GM12878 (cell line): ENCODE measurements around the gene PCBD1. TPM values are rescaled to one million over a fixed set of nuclear protein-coding genes. Genes with fewer than 3 reads are reported as not detected.

Experiments
- ATAC-seq: fragments of 200-7000 bp; cut with Tn5 transposase; 3 replicates; pipeline ENCODE4 v1.9.1; 2020; ENCODE audit warnings: mild to moderate bottlenecking, moderate library complexity
- BruUV-seq: library from RNA; stranded (reverse); fragments of 400-500 nt; replicated peaks from 2 replicates; lab custom pipeline; 2021; lab: Mats Ljungman, UMichigan
- CTCF ChIA-PET: fragments of 300-600 bp; sonication (Branson Sonifier 250); formaldehyde crosslinking; extraction: SDS; loops from one replicate; lab custom pipeline; 2021; ENCODE audit warnings: inconsistent platforms; lab: Yijun Ruan, JAX
- POLR2A ChIA-PET: fragments of 350-600 bp; formaldehyde crosslinking; extraction: SDS; loops from one replicate; lab custom pipeline; 2021; ENCODE audit warnings: inconsistent platforms; lab: Charles Lee
- RAD21 ChIA-PET: fragments of 300-600 bp; sonication (Branson Sonifier 250); formaldehyde crosslinking; loops from one replicate; lab custom pipeline; 2023; ENCODE audit warnings: antibody characterized with exemption; ENCODE audit not compliant: unreplicated experiment; lab: Charles Lee
- SMC1A ChIA-PET: fragments of 300-600 bp; sonication (Branson Sonifier 250); formaldehyde crosslinking; loops from one replicate; lab custom pipeline; 2023; ENCODE audit not compliant: unreplicated experiment, uncharacterized antibody; lab: Charles Lee
- DNase-seq: peaks from one replicate; pipeline ENCODE4 v3.0.0-alpha.2; 2011; ENCODE audit warnings: low read depth, low spot score
- FAIRE-seq: peaks from 3 replicates; lab custom pipeline; 2011; peaks lifted over from hg19 to GRCh38; lab: Jason Lieb, UNC
- H2AFZ ChIP-seq: 2 replicates; pipeline ENCODE4 v1.6.0; 2011; ENCODE audit warnings: low read depth, low read length, control low read depth; ENCODE audit not compliant: control insufficient read depth
- H3K27ac ChIP-seq: 2 replicates; pipeline ENCODE4 v1.5.1; 2011; ENCODE audit warnings: control low read depth; ENCODE audit not compliant: control insufficient read depth, insufficient read depth
- H3K27me3 ChIP-seq, 2 experiments: replicated peaks in 1 of 2; 2 replicates each; pipeline versions ENCODE4 v1.6.0 to v1.6.1; 2011; ENCODE audit warnings: low read length in 1 of 2; ENCODE audit not compliant: control insufficient read depth in 2 of 2, insufficient read depth in 2 of 2
- H3K36me3 ChIP-seq, 2 experiments: 2 replicates each; pipeline ENCODE4 v1.5.1; 2011; ENCODE audit warnings: low read length in 1 of 2; ENCODE audit not compliant: control insufficient read depth in 2 of 2, insufficient read depth in 2 of 2
- H3K4me1 ChIP-seq: 2 replicates; pipeline ENCODE4 v1.6.1; 2011; ENCODE audit warnings: mild to moderate bottlenecking, low read length, moderate library complexity, mixed read lengths; ENCODE audit not compliant: control insufficient read depth, insufficient read depth
- H3K4me2 ChIP-seq: 2 replicates; pipeline ENCODE4 v1.6.0; 2011; ENCODE audit warnings: control low read depth; ENCODE audit not compliant: control insufficient read depth, insufficient read depth
- H3K4me3 ChIP-seq: fragments of 200-600 bp; sonication (generic); 2 replicates; pipeline ENCODE4 v1.5.1; 2016
- H3K79me2 ChIP-seq: 2 replicates; pipeline ENCODE4 v1.6.0; 2011; ENCODE audit warnings: low read length; ENCODE audit not compliant: control insufficient read depth, insufficient read depth
- H3K9ac ChIP-seq: 2 replicates; pipeline ENCODE4 v1.8.0; 2011; ENCODE audit warnings: low read length, control low read depth, mixed read lengths; ENCODE audit not compliant: control insufficient read depth, insufficient read depth
- H3K9me3 ChIP-seq: replicated peaks from 3 replicates; pipeline ENCODE4 v1.5.1; 2011; ENCODE audit warnings: mild to moderate bottlenecking, low read length; ENCODE audit not compliant: control insufficient read depth, insufficient read depth
- H4K20me1 ChIP-seq: 2 replicates; pipeline ENCODE4 v1.6.0; 2011; ENCODE audit not compliant: control insufficient read depth, insufficient read depth
- GATAD2B ChIP-seq: fragments of 450-650 bp; conservative IDR thresholded peaks from 2 replicates; pipeline ENCODE4 v1.6.1; 2017; ENCODE audit warnings: low read depth, mild to moderate bottlenecking, moderate library complexity
- HDAC2 ChIP-seq: fragments of 200-600 bp; sonication (generic); IDR thresholded peaks from 2 replicates; pipeline ENCODE4 v1.6.1; 2017
- IKZF2 ChIP-seq, 2 experiments: fragments of 450-650 bp; IDR thresholded peaks; 2 replicates each; pipeline ENCODE4 v1.6.1; 2017; ENCODE audit warnings: mild to moderate bottlenecking in 2 of 2, moderate library complexity in 2 of 2
- JUNB ChIP-seq: IDR thresholded peaks from 2 replicates; pipeline ENCODE4 v1.6.1; 2016; ENCODE audit warnings: antibody characterized with exemption, mild to moderate bottlenecking
- MTA2 ChIP-seq: fragments of 450-650 bp; IDR thresholded peaks from 2 replicates; pipeline ENCODE4 v1.6.1; 2016; ENCODE audit warnings: low read depth, mild to moderate bottlenecking, moderate library complexity
- NFXL1 ChIP-seq: fragments of 450-650 bp; IDR thresholded peaks from 2 replicates; pipeline ENCODE4 v1.6.1; 2017; ENCODE audit warnings: antibody characterized with exemption, mild to moderate bottlenecking, borderline replicate concordance
- NR2F1 ChIP-seq: fragments of 450-650 bp; conservative IDR thresholded peaks from 2 replicates; pipeline ENCODE4 v1.6.1; 2017; ENCODE audit warnings: mild to moderate bottlenecking
- RAD21 ChIP-seq: IDR thresholded peaks from 2 replicates; pipeline ENCODE4 v1.6.1; 2011; ENCODE audit warnings: mild to moderate bottlenecking, low read depth, low read length, moderate library complexity; ENCODE audit not compliant: insufficient read depth
- SMARCA5 ChIP-seq: fragments of 450-650 bp; IDR thresholded peaks from 2 replicates; pipeline ENCODE4 v1.6.1; 2017; ENCODE audit warnings: mild to moderate bottlenecking
- STAT1 ChIP-seq: fragments of 450-650 bp; conservative IDR thresholded peaks from 2 replicates; pipeline ENCODE4 v1.6.1; 2014; ENCODE audit warnings: antibody characterized with exemption, mild to moderate bottlenecking
- SUZ12 ChIP-seq: fragments of 200-600 bp; sonication (generic); IDR thresholded peaks from one replicate; pipeline ENCODE4 v1.6.1; 2018; ENCODE audit warnings: antibody characterized with exemption, mild to moderate bottlenecking; ENCODE audit not compliant: unreplicated experiment
- TCF3 ChIP-seq: IDR thresholded peaks from 2 replicates; pipeline ENCODE4 v1.6.1; 2012; ENCODE audit warnings: low read depth, mild to moderate bottlenecking, low read length, borderline replicate concordance; ENCODE audit not compliant: insufficient read depth
- WRNIP1 ChIP-seq: IDR thresholded peaks from 2 replicates; pipeline ENCODE4 v1.6.1; 2011; ENCODE audit warnings: low read depth, low read length, improper control_type of control experiment, borderline replicate concordance
- WGBS: methylation state at CpG from one replicate; pipeline ENCODE4 v1.1.6; 2016; ENCODE audit warnings: low lambda C conversion rate; ENCODE audit not compliant: insufficient replicate concordance, insufficient coverage; ENCODE audit errors: missing lambda C conversion rate; 5-methylcytosine and 5-hydroxymethylcytosine counted together
- in situ Hi-C: fragments of 300-500 bp; cut with MboI; formaldehyde crosslinking; loops from 9 replicates; pipeline ENCODE4 v1.14.3; 2018; ENCODE audit warnings: mixed read lengths
- intact Hi-C: fragments of 100-400 bp; cut with micrococcal nuclease; formaldehyde crosslinking; loops from one replicate; pipeline ENCODE4 v1.14.2; 2022; ENCODE audit not compliant: unreplicated experiment
- polyA plus RNA-seq, 11 experiments: library from polyadenylated mRNA; depleted of rRNA in 4 of 11; unstranded in 6 of 11; stranded (reverse) in 5 of 11; fragments of >200 nt; fragmentation: Nextera tagmentation in 4 of 11; fragmentation: Illumina TruSeq in 1 of 11; extraction: Ambion mirVana in 4 of 11; extraction: Trizol in 1 of 11; gene quantifications; 1 replicate in 1 of 11; 2 replicates in 10 of 11; pipeline versions ENCODE4 v1.2.1 to v1.2.3, GENCODE V29; 2011 to 2016; ENCODE audit warnings: inconsistent platforms in 2 of 11, missing spikeins in 2 of 11, low read depth in 1 of 11
- total RNA-seq, 4 experiments: library from RNA; depleted of rRNA in 3 of 4; stranded (reverse); fragments of >200 nt in 3 of 4; fragmentation: Illumina TruSeq in 1 of 4; extraction: Trizol in 1 of 4; gene quantifications; 2 replicates each; pipeline versions ENCODE4 v1.2.1 to v1.2.3, GENCODE V29; 2013 to 2021
- TF ChIP-seq, protein P1 (sequence below): fragments of 450-650 bp; IDR thresholded peaks from 2 replicates; pipeline ENCODE4 v1.6.1; 2016; ENCODE audit warnings: mild to moderate bottlenecking
- TF ChIP-seq, protein P2 (sequence below): IDR thresholded peaks from 2 replicates; pipeline ENCODE4 v1.6.1; 2011; ENCODE audit warnings: borderline replicate concordance, low read depth, mild to moderate bottlenecking, moderate library complexity, low read length; ENCODE audit not compliant: insufficient read depth, poor library complexity, severe bottlenecking

Gene PCBD1
- total and polyA plus RNA-seq, 10 of the 15 experiments (the other 5 are each of a cell fraction or from before 2014, with no cell fraction given) = 5.6 to 66.8 (median 34.2) TPM

DNA sequence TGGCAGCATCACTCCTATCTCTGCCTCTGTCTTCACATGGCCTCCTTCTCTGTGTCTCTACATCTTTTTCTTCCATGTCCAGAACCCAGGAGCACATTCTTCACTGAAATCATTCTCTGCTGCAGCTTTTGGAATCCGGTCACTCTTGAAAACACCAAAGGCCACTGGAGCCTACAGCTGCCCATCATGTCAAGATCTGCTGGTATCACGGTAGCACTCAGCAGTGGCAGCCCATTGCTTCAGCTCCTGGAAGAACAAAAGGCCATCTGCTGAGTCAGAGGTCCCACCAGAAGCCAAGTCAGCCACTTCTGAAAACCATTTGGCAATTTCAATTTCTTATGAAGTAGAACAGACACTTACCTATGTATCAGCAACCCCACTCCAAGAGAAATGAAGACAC lies 6.1 kb upstream of the PCBD1 start:
- no peaks in the 10 kb centered on the region for H4K20me1 ChIP-seq
- CTCF ChIA-PET = interaction anchor here (1.4 kb wide), 1 partner anchor 9 kb away, joined by 5 read pairs; no protein-coding TSS in a partner anchor
- no peak for FAIRE-seq
- no peak overlapping the region for H3K4me3 ChIP-seq
- no peak for ATAC-seq
- no peak for TF ChIP-seq MTA2
- TF ChIP-seq, protein P1, sequence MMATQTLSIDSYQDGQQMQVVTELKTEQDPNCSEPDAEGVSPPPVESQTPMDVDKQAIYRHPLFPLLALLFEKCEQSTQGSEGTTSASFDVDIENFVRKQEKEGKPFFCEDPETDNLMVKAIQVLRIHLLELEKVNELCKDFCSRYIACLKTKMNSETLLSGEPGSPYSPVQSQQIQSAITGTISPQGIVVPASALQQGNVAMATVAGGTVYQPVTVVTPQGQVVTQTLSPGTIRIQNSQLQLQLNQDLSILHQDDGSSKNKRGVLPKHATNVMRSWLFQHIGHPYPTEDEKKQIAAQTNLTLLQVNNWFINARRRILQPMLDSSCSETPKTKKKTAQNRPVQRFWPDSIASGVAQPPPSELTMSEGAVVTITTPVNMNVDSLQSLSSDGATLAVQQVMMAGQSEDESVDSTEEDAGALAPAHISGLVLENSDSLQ = no peak
- SMC1A ChIA-PET = interaction anchor here (1.1 kb wide), 1 partner anchor 18 kb away, joined by 4 read pairs; no protein-coding TSS in a partner anchor
- WGBS = 47% methylated on average over 2 of the region's 2 CpGs
- no peak overlapping the region for H3K9ac ChIP-seq
- no peaks in the 10 kb centered on the region for H3K4me1 ChIP-seq
- intact Hi-C loops = no loop called here
- no peaks in the 10 kb centered on the region for H3K36me3 ChIP-seq
- no peaks in the 10 kb centered on the region for H3K79me2 ChIP-seq
- H3K27me3 ChIP-seq = no peaks in the 10 kb centered on the region
- no TSS peak for BruUV-seq
- no peak overlapping the region for H3K4me2 ChIP-seq
- H3K27ac ChIP-seq = no peak overlapping the region
- POLR2A ChIA-PET = no interaction called here
- no peaks in the 10 kb centered on the region for H3K9me3 ChIP-seq
- DNase-seq = no peak
- RAD21 ChIA-PET = no interaction called here
- in situ Hi-C loops = no loop called here
- H2AFZ ChIP-seq = no peak overlapping the region

DNA sequence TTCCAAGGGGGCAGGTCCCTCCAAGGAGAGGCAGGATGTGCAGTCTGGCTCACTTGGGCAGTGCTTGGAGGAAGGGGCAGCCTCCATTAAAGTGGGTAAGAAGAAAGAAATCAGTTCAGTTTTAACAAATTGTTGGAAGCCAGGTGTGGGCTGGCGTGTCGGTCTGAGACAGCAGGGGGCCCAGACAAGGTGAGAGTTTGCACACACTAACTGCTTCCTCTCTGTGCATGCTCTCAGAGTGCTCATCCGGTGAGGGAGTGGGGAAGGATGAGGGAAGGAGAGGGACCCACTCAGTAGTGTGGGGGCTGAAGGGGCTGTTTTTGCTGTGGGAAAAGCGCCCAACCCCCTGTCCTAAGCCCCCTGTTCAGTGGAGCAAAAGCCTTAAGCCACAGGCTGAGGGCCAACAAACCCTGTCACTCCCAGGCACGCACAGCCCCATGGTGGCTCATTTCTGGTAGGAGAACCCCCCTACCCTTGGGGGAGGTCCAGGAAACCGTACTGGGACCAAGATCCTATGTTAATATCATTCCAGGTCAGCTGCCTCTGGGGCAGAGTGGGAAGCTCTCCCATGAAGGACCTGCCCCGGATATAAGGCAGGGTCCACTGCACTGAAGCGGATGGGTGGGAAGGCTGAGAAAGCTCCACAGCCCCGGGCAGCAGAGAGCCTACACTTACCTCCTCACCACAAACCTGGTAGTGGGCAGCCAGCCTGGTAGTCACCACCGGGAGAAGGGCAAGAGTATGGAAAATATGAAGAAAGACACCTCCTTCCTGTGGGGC lies 5.1 kb upstream of the PCBD1 start:
- ChIA-PET RAD21 (no interaction called here), SMC1A (interaction anchor here (1.1 kb wide), 1 partner anchor 19 kb away, joined by 4 read pairs; no protein-coding TSS in a partner anchor), POLR2A (no interaction called here), CTCF (interaction anchor here (1.1 to 1.6 kb wide), 3 partner anchors 10 to 76 kb away, joined by 4 to 5 read pairs (median 4); no protein-coding TSS in a partner anchor)
- no TSS peak for BruUV-seq
- H3K9me3 ChIP-seq = no peaks in the 10 kb centered on the region
- no peaks in the 10 kb centered on the region for H4K20me1 ChIP-seq
- intact Hi-C loops = no loop called here
- 0 out of 2 replicates have a peak, but pooled peaks cover 3% of the 10 kb centered on the region for H3K4me1 ChIP-seq
- H3K4me3 ChIP-seq = no peak overlapping the region
- ATAC-seq (peak; percentile 43; the same call in 2 of the 3 replicates), FAIRE-seq (peak; percentile 49), DNase-seq (no peak)
- in situ Hi-C loops = no loop called here
- H3K79me2 ChIP-seq = no peaks in the 10 kb centered on the region
- 42% methylated on average over 9 of the region's 10 CpGs for WGBS
- no peaks in the 10 kb centered on the region for H3K27me3 ChIP-seq
- no peaks in the 10 kb centered on the region for H3K36me3 ChIP-seq
- H3K4me2 ChIP-seq = no peak overlapping the region
- H3K27ac ChIP-seq = no peak overlapping the region
- H3K9ac ChIP-seq = no peak overlapping the region
- no peak overlapping the region for H2AFZ ChIP-seq
- TF ChIP-seq WRNIP1 = no peak
- TF ChIP-seq TCF3 = no peak
- TF ChIP-seq, protein P2, sequence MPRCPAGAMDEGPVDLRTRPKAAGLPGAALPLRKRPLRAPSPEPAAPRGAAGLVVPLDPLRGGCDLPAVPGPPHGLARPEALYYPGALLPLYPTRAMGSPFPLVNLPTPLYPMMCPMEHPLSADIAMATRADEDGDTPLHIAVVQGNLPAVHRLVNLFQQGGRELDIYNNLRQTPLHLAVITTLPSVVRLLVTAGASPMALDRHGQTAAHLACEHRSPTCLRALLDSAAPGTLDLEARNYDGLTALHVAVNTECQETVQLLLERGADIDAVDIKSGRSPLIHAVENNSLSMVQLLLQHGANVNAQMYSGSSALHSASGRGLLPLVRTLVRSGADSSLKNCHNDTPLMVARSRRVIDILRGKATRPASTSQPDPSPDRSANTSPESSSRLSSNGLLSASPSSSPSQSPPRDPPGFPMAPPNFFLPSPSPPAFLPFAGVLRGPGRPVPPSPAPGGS = no peak
- no peak for TF ChIP-seq JUNB
- no peak for TF ChIP-seq NR2F1
- TF ChIP-seq SUZ12 = no peak
- TF ChIP-seq NFXL1 = no peak
- no peak for TF ChIP-seq GATAD2B
- no peak for TF ChIP-seq STAT1
- TF ChIP-seq RAD21 = no peak
- no peak for TF ChIP-seq IKZF2 (IDR thresholded peaks at IDR 0.05)
- TF ChIP-seq HDAC2 = no peak
- no peak for TF ChIP-seq SMARCA5
